Motor neuron (in vitro differentiated cells): ENCODE measurements around the gene POLR2B. TPM values are rescaled to one million over a fixed set of nuclear protein-coding genes. Genes with fewer than 3 reads are reported as not detected.
"Not testable (repeated sequence)": the region's sequence is repeated elsewhere in the genome, so short reads cannot be mapped to it uniquely, and the experiment has no call there.

Experiments
- ATAC-seq, 8 experiments: fragments of 200-7000 bp; cut with Tn5 transposase; replicated peaks in 6 of 8; 2 replicates each; pipeline ENCODE4 v1.8.0; 2021; ENCODE audit warnings: mild to moderate bottlenecking in 8 of 8, moderate library complexity in 8 of 8
- H3K27ac ChIP-seq, 2 donors: fragments of 250-450 bp; sonication (Bioruptor Pico); 2 replicates each; pipeline ENCODE4 v1.9.0; 2021; ENCODE audit warnings: antibody characterized with exemption in 2 of 2, mild to moderate bottlenecking in 2 of 2, moderate library complexity in 1 of 2
- H3K4me1 ChIP-seq, 2 donors: fragments of 250-450 bp; sonication (Bioruptor Pico); replicated peaks in 1 of 2; 2 replicates each; pipeline ENCODE4 v1.6.1; 2021; ENCODE audit warnings: antibody characterized with exemption in 2 of 2, mild to moderate bottlenecking in 2 of 2, moderate library complexity in 1 of 2
- H3K4me3 ChIP-seq, 5 donors: fragments of 250-450 bp; sonication (Bioruptor Pico); 2 replicates each; pipeline ENCODE4 v1.9.0; 2021; ENCODE audit warnings: antibody characterized with exemption in 5 of 5, mild to moderate bottlenecking in 5 of 5, moderate library complexity in 4 of 5
- WGBS, 10 experiments: fragments of 450-650 bp; shearing (Covaris generic); methylation state at CpG; one replicate each; pipeline ENCODE4 v1.0.0; 2022; 5-methylcytosine and 5-hydroxymethylcytosine counted together
- in situ Hi-C, 9 experiments: fragments of 400-800 bp; cut with MboI; loops; one replicate each; pipeline ENCODE4 v1.15.0; 2021; ENCODE audit warnings: low sequenced_read_pairs in 9 of 9, low pct_unique_long_range_greater_than_20kb in 2 of 9; ENCODE audit not compliant: unreplicated experiment in 9 of 9
- total RNA-seq, 8 experiments: library from RNA; unstranded; fragments of 300-600 nt; gene quantifications; 2 replicates each; pipeline versions ENCODE4 v1.2.3 to v1.2.4, GENCODE V29; 2022

The POLR2B gene
- total RNA-seq, 8 experiments from 2014 or later: 88.1 to 129 (median 108) TPM

- H3K4me3 ChIP-seq: no peak overlapping the region
- in situ Hi-C loops: loop anchor here in 2 of 9 experiments (10.0 to 25.0 kb wide), 3 partner anchors 111 to 368 kb away; no protein-coding TSS in a partner anchor
- WGBS, 10 experiments: 25 to 100% (median 77%) methylated on average over 1 of the region's 1 CpG; no CpG with 5 or more reads in 2 of the 10 experiments
- H3K27ac ChIP-seq: no peak overlapping the region
- H3K4me1 ChIP-seq: no peaks in the 10 kb centered on the region
- no peak for ATAC-seq
Measured at GRCh38 chr4:57044279-57044678, 65.6 kb downstream of the POLR2B start.

- H3K4me1 ChIP-seq: no peaks in the 10 kb centered on the region
- peak in 1 of 8 experiments; percentile 13 for ATAC-seq
- H3K27ac ChIP-seq: no peak overlapping the region
- in situ Hi-C loops: loop anchor here in 2 of 9 experiments (10.0 to 25.0 kb wide), 3 partner anchors 110 to 367 kb away; no protein-coding TSS in a partner anchor
- H3K4me3 ChIP-seq: no peak overlapping the region
- 88 to 100% (median 100%) methylated on average over 1 of the region's 1 CpG; no CpG with 5 or more reads in 3 of the 10 experiments for WGBS, 10 experiments
Measured at GRCh38 chr4:57044996-57045395, 66.3 kb downstream of the POLR2B start.

DNA sequence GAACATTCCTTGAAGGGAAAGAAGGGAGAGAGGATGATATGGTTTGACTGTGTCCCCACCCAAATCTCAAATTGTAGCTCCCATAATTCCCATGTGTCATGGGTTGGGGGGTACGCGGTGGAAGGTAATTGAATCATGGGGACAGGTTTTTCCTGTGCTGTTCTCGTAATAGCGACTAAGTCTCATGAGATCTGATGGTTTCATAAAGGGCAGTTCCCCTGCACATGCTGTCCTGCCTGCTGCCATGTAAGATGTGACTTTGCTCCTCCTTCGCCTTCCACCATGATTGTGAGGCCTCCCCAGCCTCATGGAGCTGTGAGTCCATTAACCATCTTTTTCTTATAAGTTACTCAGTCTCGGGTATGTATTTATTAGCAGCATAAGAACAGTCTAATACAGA lies 68.3 kb downstream of the POLR2B start:
- in situ Hi-C loops: loop anchor here in 2 of 9 experiments (10.0 to 25.0 kb wide), 3 partner anchors 108 to 365 kb away; no protein-coding TSS in a partner anchor
- 82 to 100% (median 96%) methylated on average over 1 to 6 of the region's 6 CpGs; no CpG with 5 or more reads in 2 of the 10 experiments for WGBS, 10 experiments
- H3K27ac ChIP-seq, ATAC-seq, H3K4me3 ChIP-seq, H3K4me1 ChIP-seq: not testable (repeated sequence)

DNA sequence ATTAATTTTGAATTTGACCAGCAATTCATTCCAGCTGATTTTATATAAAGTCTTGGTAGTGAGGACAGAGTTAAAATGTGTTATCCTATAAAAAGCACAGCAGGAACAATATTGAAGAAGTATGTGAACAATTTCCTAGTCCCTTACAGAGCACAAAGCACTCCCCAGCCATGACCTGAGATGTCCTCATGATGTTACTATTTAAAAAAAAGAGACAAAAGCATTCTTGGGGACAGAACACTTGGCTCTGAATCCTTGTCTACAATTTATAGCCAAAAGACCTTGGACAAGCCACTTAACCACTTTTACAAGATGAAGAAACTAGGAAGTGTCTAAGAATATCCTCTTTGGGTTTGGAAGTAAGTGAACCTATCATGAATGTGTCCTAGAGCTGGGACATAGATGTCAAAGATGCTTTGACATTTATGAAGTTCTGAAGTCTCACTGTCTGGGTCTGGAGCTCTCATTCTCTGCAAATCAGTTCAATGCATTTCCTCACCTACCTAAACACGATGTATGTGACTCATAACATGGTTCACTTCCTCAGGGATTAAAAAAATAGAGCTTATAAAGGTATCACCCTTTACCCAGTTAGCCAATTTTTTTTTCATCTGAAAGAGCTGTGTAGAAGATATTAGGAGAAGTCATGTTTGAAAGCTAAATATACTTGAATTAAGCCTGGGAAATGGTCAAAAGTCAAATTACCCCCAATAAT lies 70.1 kb downstream of the POLR2B start:
- no peak for ATAC-seq
- Histone ChIP-seq H3K4me1 (no peaks in the 10 kb centered on the region), H3K27ac (no peak overlapping the region), H3K4me3 (no peak overlapping the region)
- 0 to 83% (median 42%) methylated on average over 1 of the region's 1 CpG; no CpG with 5 or more reads in 2 of the 10 experiments for WGBS, 10 experiments
- in situ Hi-C loops: loop anchor here in 2 of 9 experiments (10.0 to 25.0 kb wide), 3 partner anchors 106 to 364 kb away; no protein-coding TSS in a partner anchor

DNA sequence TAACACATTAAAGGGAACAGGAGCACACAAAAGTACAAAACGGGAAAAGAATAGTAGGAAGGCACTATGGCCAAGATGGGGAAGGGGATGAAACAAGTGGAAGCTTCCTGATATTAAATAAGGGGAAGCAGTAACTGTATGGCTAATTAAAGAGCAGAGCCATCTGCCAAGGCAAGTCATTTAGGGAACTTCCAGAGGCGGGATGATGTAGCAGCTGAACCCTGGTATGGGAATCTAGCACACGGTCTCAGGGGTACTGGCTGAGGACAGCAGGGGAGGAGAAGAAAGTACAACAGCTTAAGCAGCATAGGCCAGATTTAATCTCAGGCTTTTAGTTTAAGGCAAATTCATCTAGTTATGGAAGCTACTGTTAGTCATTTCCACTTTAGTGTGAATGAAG lies 72.4 kb downstream of the POLR2B start:
- Histone ChIP-seq H3K4me3 (no peak overlapping the region), H3K27ac (no peak overlapping the region), H3K4me1 (no peaks in the 10 kb centered on the region)
- in situ Hi-C loops: no loop called here
- WGBS, 10 experiments: 56 to 100% (median 96%) methylated on average over 1 to 3 of the region's 3 CpGs; no CpG with 5 or more reads in 2 of the 10 experiments
- peak in 1 of 8 experiments; percentile 34 for ATAC-seq

DNA sequence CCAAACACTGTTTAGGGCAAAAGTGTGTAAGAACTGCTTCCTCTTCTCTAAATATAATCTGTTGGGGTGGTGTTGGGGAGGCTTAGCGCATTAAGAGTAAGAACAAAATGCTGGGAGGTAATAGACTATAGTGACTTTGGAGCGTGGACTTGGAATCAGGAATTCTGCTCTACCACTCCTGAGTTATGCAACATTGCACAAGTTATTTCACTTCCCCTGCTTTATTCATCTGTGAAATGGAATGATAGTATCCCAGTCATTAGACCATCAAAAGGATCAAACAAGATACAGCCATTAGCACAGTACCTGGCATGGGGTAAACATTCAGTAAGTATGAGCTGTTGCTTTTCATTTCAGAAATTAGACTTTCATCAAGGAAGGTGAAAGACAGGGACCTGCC lies 72.8 kb downstream of the POLR2B start:
- in situ Hi-C loops: no loop called here
- H3K27ac ChIP-seq: no peak overlapping the region
- no peak for ATAC-seq
- no peaks in the 10 kb centered on the region for H3K4me1 ChIP-seq
- H3K4me3 ChIP-seq: no peak overlapping the region
- 83 to 100% (median 100%) methylated on average over 1 to 2 of the region's 2 CpGs; no CpG with 5 or more reads in 3 of the 10 experiments for WGBS, 10 experiments

DNA sequence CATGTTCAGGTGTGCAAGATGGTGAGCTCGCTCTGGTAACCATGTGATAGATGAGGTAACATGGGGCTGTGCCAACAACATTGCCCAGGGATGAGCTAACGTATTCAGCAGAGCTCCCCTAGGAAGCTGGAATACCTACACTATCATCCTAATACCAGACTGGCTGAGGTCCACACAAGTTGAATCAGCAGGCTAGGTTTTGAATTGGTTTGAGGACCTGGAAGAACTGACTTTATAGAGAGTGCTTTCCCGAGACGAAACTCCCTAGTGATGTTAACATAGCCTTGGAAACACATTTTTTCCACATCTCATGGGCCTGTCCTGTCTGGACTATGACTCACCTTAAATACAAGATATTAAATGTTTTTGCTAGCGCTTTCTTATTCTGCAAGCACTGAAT lies 74.8 kb downstream of the POLR2B start:
- no peak for ATAC-seq

GRCh38 chr4:57055886-57056285 lies 77.2 kb downstream of the POLR2B start:
- no peak for ATAC-seq
- Histone ChIP-seq H3K27ac (no peak overlapping the region), H3K4me3 (no peak overlapping the region), H3K4me1 (no peaks in the 10 kb centered on the region)
- 47 to 86% (median 72%) methylated on average over 1 to 12 of the region's 14 CpGs; no CpG with 5 or more reads in 3 of the 10 experiments for WGBS, 10 experiments
- in situ Hi-C loops: no loop called here

More for the DNA sequence above, 74.8 kb downstream of the POLR2B start:
- Histone ChIP-seq H3K4me3 (no peak overlapping the region), H3K4me1 (no peaks in the 10 kb centered on the region), H3K27ac (no peak overlapping the region)
- WGBS, 10 experiments: 78 to 100% (median 90%) methylated on average over 2 to 3 of the region's 5 CpGs; no CpG with 5 or more reads in 3 of the 10 experiments
- in situ Hi-C loops: no loop called here

DNA sequence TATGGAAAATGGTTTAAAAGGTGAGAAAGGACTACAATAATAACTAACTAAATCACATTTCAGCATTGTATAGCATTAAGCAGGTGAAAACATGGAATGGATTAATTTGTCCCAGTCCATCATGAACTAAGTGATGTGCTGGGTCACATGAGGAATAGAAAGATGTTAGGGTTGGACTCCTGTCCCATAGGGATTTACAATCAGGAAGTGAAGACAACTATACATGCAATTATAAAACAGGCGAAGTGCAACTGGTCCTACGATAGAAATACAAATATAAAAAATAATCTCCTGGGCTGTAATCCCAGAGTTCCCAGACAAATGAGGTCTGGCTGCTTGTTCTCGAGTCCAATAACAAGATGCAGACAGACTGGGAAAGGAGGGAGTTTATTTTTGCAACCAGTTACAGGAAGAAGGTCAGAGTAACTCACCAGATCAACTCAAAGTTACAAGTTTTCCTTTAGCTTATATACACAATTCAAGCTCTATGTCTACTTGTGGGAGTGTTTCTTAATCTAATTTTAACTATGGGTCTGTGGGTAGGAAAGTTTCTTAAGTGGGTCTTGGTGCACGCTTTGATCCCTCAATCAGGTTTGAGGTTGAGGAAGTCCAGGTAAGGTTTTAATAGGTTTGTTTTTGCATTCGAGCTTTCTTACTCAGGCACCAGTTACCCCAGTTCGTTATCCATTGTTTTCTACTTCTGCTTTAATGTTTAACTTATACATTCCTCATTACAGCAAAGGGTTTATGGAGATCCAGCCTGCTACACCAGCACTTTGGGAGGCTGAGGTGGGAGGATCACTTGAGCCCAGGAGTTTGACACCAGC lies 81.4 kb downstream of the POLR2B start:
- WGBS, 10 experiments: 60 to 100% (median 89%) methylated on average over 2 to 6 of the region's 6 CpGs
- H3K27ac ChIP-seq: no peak overlapping the region
- in situ Hi-C loops: no loop called here
- no peak for ATAC-seq
- H3K4me3 ChIP-seq: no peak overlapping the region
- H3K4me1 ChIP-seq: peaks cover 0 to 3% of the 10 kb centered on the region in 2 donors

DNA sequence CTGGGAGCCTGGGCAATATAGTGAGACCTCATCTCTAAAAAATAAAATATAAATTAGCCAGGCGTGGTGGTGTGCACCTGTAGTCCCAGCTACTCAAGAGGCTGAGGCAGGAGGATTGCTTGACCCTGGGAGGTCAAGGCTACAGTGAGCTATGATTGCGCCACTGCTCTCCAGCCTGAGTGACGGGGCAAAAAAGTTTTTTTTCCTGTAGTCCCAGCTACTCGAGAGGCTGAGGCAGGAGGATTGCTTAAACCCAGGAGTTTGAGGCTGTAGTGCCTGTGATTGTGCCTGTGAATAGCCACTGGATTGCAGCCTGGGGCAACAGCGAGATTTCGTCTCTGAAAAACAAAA lies 82.0 kb downstream of the POLR2B start:
- H3K4me1 ChIP-seq, H3K4me3 ChIP-seq, ATAC-seq, in situ Hi-C loops, H3K27ac ChIP-seq: not testable (repeated sequence)
- WGBS, 10 experiments: 75 to 100% (median 94%) methylated on average over 1 to 6 of the region's 6 CpGs; no CpG with 5 or more reads in 2 of the 10 experiments

DNA sequence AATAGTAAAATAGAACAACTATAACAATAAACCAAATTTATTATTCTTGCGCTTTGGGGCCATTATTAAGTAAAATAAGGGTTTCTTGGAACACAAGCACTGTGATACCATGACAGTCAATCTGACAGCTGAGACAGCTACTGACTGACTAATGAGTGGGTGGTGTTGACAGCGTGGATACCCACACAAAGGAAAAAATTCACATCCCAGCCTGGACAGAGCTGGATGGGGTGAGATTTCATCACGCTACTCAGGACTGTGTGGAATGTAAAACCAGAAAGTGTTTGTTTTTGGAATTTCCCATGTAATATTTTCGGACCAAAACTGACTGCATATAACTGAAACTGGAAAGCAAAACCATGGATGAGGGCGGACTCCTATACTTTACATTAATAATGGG lies 82.7 kb downstream of the POLR2B start:
- peak in 5 of 8 experiments; percentile 33 to 64 (median 53) for ATAC-seq
- peaks cover 0 to 3% of the 10 kb centered on the region in 2 donors for H3K4me1 ChIP-seq
- in situ Hi-C loops: no loop called here
- H3K27ac ChIP-seq: no peak overlapping the region
- 47 to 100% (median 81%) methylated on average over 1 to 5 of the region's 5 CpGs for WGBS, 10 experiments
- H3K4me3 ChIP-seq: no peak overlapping the region

DNA sequence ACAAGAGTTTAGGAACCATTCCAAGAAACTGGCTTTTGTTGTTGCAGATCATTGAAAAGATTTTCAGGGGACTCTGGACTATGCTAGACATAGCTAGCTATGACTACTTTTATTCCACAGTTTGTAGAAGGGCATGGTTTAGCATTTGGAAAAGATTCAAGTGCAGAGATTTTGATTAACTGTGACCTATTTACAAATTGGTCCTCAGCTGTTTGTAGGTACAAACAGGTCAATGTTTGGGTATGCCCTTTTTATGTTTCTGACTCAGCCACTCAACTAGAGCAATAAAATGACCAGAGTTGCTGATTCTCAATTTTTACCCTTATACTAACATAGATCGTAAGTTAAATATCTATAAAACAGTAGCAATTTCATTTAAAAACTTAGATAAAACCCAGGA lies 84.8 kb downstream of the POLR2B start:
- peaks cover 0 to 4% of the 10 kb centered on the region in 2 donors for H3K4me1 ChIP-seq
- ATAC-seq: peak in 1 of 8 experiments; percentile 45
- 80 to 100% (median 96%) methylated on average over 1 of the region's 1 CpG; no CpG with 5 or more reads in 2 of the 10 experiments for WGBS, 10 experiments
- H3K27ac ChIP-seq: no peak overlapping the region
- in situ Hi-C loops: no loop called here
- no peak overlapping the region for H3K4me3 ChIP-seq

- Histone ChIP-seq H3K4me3 (no peak overlapping the region), H3K27ac (no peak overlapping the region), H3K4me1 (peaks cover 0 to 5% of the 10 kb centered on the region in 2 donors)
- WGBS, 10 experiments: 50 to 100% (median 79%) methylated on average over 1 to 2 of the region's 2 CpGs; no CpG with 5 or more reads in 6 of the 10 experiments
- in situ Hi-C loops: no loop called here
- ATAC-seq: no peak
Measured at GRCh38 chr4:57064120-57064519, 85.4 kb downstream of the POLR2B start.
